ENCODE results near the gene CTNNBIP1. TPM values are rescaled to one million over a fixed set of nuclear protein-coding genes. Genes with fewer than 3 reads are reported as not detected.

Gene CTNNBIP1
- total RNA-seq, 1 experiment from 2014 or later, result 58.9 TPM

GRCh38 chr1:9909234-9910046 is 629 bp downstream of the CTNNBIP1 start:
- no peaks in the 10 kb centered on the region for H3F3A ChIP-seq (ENCODE audit: insufficient read depth, low read depth)
- peaks cover 18% of the 10 kb centered on the region for H3K79me2 ChIP-seq (ENCODE audit: low read depth)
- no peaks in the 10 kb centered on the region for H3K9me2 ChIP-seq (ENCODE audit: insufficient read depth)
- H3K36me3 ChIP-seq (ENCODE audit: low read depth), result no peaks in the 10 kb centered on the region
- H4K20me1 ChIP-seq (ENCODE audit: insufficient read depth), result no peaks in the 10 kb centered on the region
- CTCF ChIA-PET, result interaction anchor here (0.6 kb wide), 1 partner anchor 284 kb away, joined by 3 read pairs; no protein-coding TSS in a partner anchor
- intact Hi-C loops (cut with micrococcal nuclease; ENCODE audit: unreplicated experiment), result loop anchor here (1.0 to 10.0 kb wide), 3 partner anchors 16 to 145 kb away; no protein-coding TSS in a partner anchor
- DNase-seq, result peak in 1 of 2 experiments; percentile 30
- H2AFZ ChIP-seq, result peak overlapping the region; percentile 85
- TF ChIP-seq CTCF (conservative IDR thresholded peaks at IDR 0.05) (no peak), EZH2 (IDR thresholded peaks at IDR 0.05; ENCODE audit: low read depth) (no peak)
- peak overlapping the region; percentile 78 for H3K4me2 ChIP-seq
- POLR2A ChIA-PET (ENCODE audit: unreplicated experiment), result interaction anchor here (0.5 kb wide), 1 partner anchor 10 kb away, joined by 3 read pairs; no protein-coding TSS in a partner anchor
- peak overlapping the region; percentile 63 for H3K4me3 ChIP-seq
- H3K4me1 ChIP-seq (replicated peaks; ENCODE audit: insufficient read depth), result peaks cover 12% of the 10 kb centered on the region
- H3K27ac ChIP-seq, result no peak overlapping the region
- H3K9me3 ChIP-seq (ENCODE audit: insufficient read depth, low read depth), result no peaks in the 10 kb centered on the region
- no peaks in the 10 kb centered on the region for H3K27me3 ChIP-seq (ENCODE audit: insufficient read depth, low read depth)
- TSS peak; percentile 60 for BruUV-seq (replicated peaks)

GRCh38 chr1:9908871-9909233 is 1.2 kb downstream of the CTNNBIP1 start:
- no TSS peak for BruUV-seq (replicated peaks)
- Histone ChIP-seq H3K9me3 (ENCODE audit: insufficient read depth, low read depth) (no peaks in the 10 kb centered on the region), H3K36me3 (ENCODE audit: low read depth) (no peaks in the 10 kb centered on the region), H3K4me2 (peak overlapping the region; percentile 78), H3F3A (ENCODE audit: insufficient read depth, low read depth) (no peaks in the 10 kb centered on the region), H3K4me1 (replicated peaks; ENCODE audit: insufficient read depth) (peaks cover 12% of the 10 kb centered on the region), H2AFZ (peak overlapping the region; percentile 85), H3K9me2 (ENCODE audit: insufficient read depth) (no peaks in the 10 kb centered on the region), H4K20me1 (ENCODE audit: insufficient read depth) (no peaks in the 10 kb centered on the region), H3K4me3 (peak overlapping the region; percentile 63; the same call in 1 of the 2 replicates), H3K79me2 (ENCODE audit: low read depth) (peaks cover 18% of the 10 kb centered on the region), H3K27ac (no peak overlapping the region), H3K27me3 (ENCODE audit: insufficient read depth, low read depth) (no peaks in the 10 kb centered on the region)
- POLR2A ChIA-PET (ENCODE audit: unreplicated experiment), result interaction anchor here (0.5 kb wide), 1 partner anchor 10 kb away, joined by 3 read pairs; no protein-coding TSS in a partner anchor
- no peak for TF ChIP-seq EZH2 (IDR thresholded peaks at IDR 0.05; ENCODE audit: low read depth)
- TF ChIP-seq CTCF (conservative IDR thresholded peaks at IDR 0.05), result no peak
- no peak for DNase-seq
- CTCF ChIA-PET, result interaction anchor here (0.6 kb wide), 1 partner anchor 284 kb away, joined by 3 read pairs; no protein-coding TSS in a partner anchor
- intact Hi-C loops (cut with micrococcal nuclease; ENCODE audit: unreplicated experiment), result loop anchor here (1.0 kb wide), 1 partner anchor 16 kb away; no protein-coding TSS in a partner anchor

GRCh38 chr1:9907441-9907840 is 2.6 kb downstream of the CTNNBIP1 start:
- ChIA-PET POLR2A (ENCODE audit: unreplicated experiment) (no interaction called here), CTCF (interaction anchor here (0.5 kb wide), 1 partner anchor 216 kb away, joined by 4 read pairs; no protein-coding TSS in a partner anchor)
- TF ChIP-seq CTCF (conservative IDR thresholded peaks at IDR 0.05), result no peak
- no peak for TF ChIP-seq EZH2 (IDR thresholded peaks at IDR 0.05; ENCODE audit: low read depth)
- Histone ChIP-seq H3K4me3 (no peak overlapping the region), H3K27me3 (ENCODE audit: insufficient read depth, low read depth) (no peaks in the 10 kb centered on the region), H4K20me1 (ENCODE audit: insufficient read depth) (no peaks in the 10 kb centered on the region), H3K9me3 (ENCODE audit: insufficient read depth, low read depth) (no peaks in the 10 kb centered on the region), H3K79me2 (ENCODE audit: low read depth) (peaks cover 18% of the 10 kb centered on the region), H3K36me3 (ENCODE audit: low read depth) (no peaks in the 10 kb centered on the region), H3K9me2 (ENCODE audit: insufficient read depth) (no peaks in the 10 kb centered on the region), H3K4me2 (no peak overlapping the region), H2AFZ (no peak overlapping the region), H3K27ac (no peak overlapping the region), H3F3A (ENCODE audit: insufficient read depth, low read depth) (no peaks in the 10 kb centered on the region), H3K4me1 (replicated peaks; ENCODE audit: insufficient read depth) (peaks cover 12% of the 10 kb centered on the region)
- intact Hi-C loops (cut with micrococcal nuclease; ENCODE audit: unreplicated experiment), result no loop called here
- DNase-seq, result no peak
- no TSS peak for BruUV-seq (replicated peaks)

Data from PC-9 (cell line).